K562 (cell line): ENCODE results near the gene MARCHF9. TPM values are rescaled to one million over a fixed set of nuclear protein-coding genes. Genes with fewer than 3 reads are reported as not detected.

Source experiments
- CREM ChIP-seq: IDR thresholded peaks from 2 replicates; pipeline ENCODE4 v1.6.1; 2014; ENCODE audit warnings: antibody characterized with exemption, low read depth
- E2F8 ChIP-seq: fragments of 450-650 bp; IDR thresholded peaks from 2 replicates; pipeline ENCODE4 v1.7.1; 2018; ENCODE audit warnings: mild to moderate bottlenecking, low read depth; ENCODE audit not compliant: partially characterized antibody
- ESRRA ChIP-seq: fragments of 450-650 bp; IDR thresholded peaks from 2 replicates; pipeline ENCODE4 v1.6.1; 2014; ENCODE audit warnings: low read depth, mild to moderate bottlenecking, moderate library complexity, borderline replicate concordance
- FOXA3 ChIP-seq, 2 experiments: fragments of 450-650 bp in 1 of 2; sonication (generic) in 1 of 2; formaldehyde crosslinking; IDR thresholded peaks in 1 of 2; conservative IDR thresholded peaks in 1 of 2; 2 replicates each; pipeline versions ENCODE4 v1.4.0 to v1.8.0; 2020 to 2022; ENCODE audit warnings: mild to moderate bottlenecking in 2 of 2, missing genetic modification reagents in 1 of 2
- FOXP4 ChIP-seq: sonication (generic); formaldehyde crosslinking; IDR thresholded peaks from 2 replicates; pipeline ENCODE4 v1.8.0; 2022; ENCODE audit warnings: mild to moderate bottlenecking, missing genetic modification reagents, borderline replicate concordance
- HBP1 ChIP-seq: fragments of 450-650 bp; formaldehyde crosslinking; IDR thresholded peaks from 2 replicates; pipeline ENCODE4 v1.4.0; 2022; ENCODE audit warnings: missing genetic modification characterization
- LCOR ChIP-seq: sonication (generic); formaldehyde crosslinking; IDR thresholded peaks from 2 replicates; pipeline ENCODE4 v1.8.0; 2022; ENCODE audit warnings: mild to moderate bottlenecking, missing genetic modification reagents
- NBN ChIP-seq: fragments of 450-650 bp; IDR thresholded peaks from 2 replicates; pipeline ENCODE4 v1.6.1; 2016; ENCODE audit warnings: low read depth, mild to moderate bottlenecking
- NKRF ChIP-seq: fragments of 450-650 bp; IDR thresholded peaks from 2 replicates; pipeline ENCODE4 v1.6.1; 2016; ENCODE audit warnings: borderline replicate concordance
- NR2F6 ChIP-seq: fragments of 450-650 bp; formaldehyde crosslinking; IDR thresholded peaks from 2 replicates; pipeline ENCODE4 v1.4.0; 2020; ENCODE audit warnings: mild to moderate bottlenecking
- ZBTB12 ChIP-seq: fragments of 250-450 bp; sonication (Bioruptor Pico); IDR thresholded peaks from 2 replicates; pipeline ENCODE4 v1.4.0; 2020
- ZHX1 ChIP-seq: fragments of 150-350 bp; conservative IDR thresholded peaks from 2 replicates; pipeline ENCODE4 v1.6.1; 2014; ENCODE audit warnings: low read length
- ZNF133 ChIP-seq: fragments of 250-450 bp; sonication (Bioruptor Pico); IDR thresholded peaks from 2 replicates; pipeline ENCODE4 v1.4.0; 2020; ENCODE audit warnings: mild to moderate bottlenecking
- polyA plus RNA-seq, 8 experiments: library from polyadenylated mRNA; depleted of rRNA in 4 of 8; stranded (reverse) in 5 of 8; unstranded in 3 of 8; fragments of >200 nt; fragmentation: Nextera tagmentation in 2 of 8; fragmentation: Illumina TruSeq in 1 of 8; extraction: Ambion mirVana in 2 of 8; extraction: Trizol in 1 of 8; gene quantifications; 2 replicates each; pipeline versions ENCODE4 v1.2.1 to v1.2.3, GENCODE V29; 2011 to 2014; ENCODE audit warnings: inconsistent platforms in 1 of 8, missing spikeins in 1 of 8
- total RNA-seq, 7 experiments: library from RNA; depleted of rRNA in 6 of 7; stranded (reverse); fragments of >200 nt in 6 of 7; fragmentation: Illumina TruSeq in 2 of 7; extraction: Trizol in 2 of 7; gene quantifications; 2 replicates each; pipeline versions ENCODE4 v1.2.1 to v1.2.3, GENCODE V29; 2011 to 2021; ENCODE audit warnings: low replicate concordance in 1 of 7

MARCHF9 gene
- total and polyA plus RNA-seq, 9 of the 15 experiments (the other 6 are each of a cell fraction or from before 2014, with no cell fraction given) = 0.80 to 12.4 (median 6.2) TPM

GRCh38 chr12:57771873-57772428 lies 17.0 kb downstream of the MARCHF9 start, which contains the start of gene METTL1 (continued):
- TF ChIP-seq ZBTB12 (peak; percentile 96), NKRF (peak; percentile 100), ZHX1 (no peak; the same call in 1 of the 2 replicates), ESRRA (peak; percentile 30; the same call in 1 of the 2 replicates), E2F8 (peak; percentile 77), FOXA3 (CRISPR knock-in tag; conservative IDR thresholded peaks at IDR 0.05 in 1 of 2, IDR thresholded peaks at IDR 0.05 in 1 of 2) (peak in 1 of 2 experiments; percentile 79; a peak in 2 of 4 replicates), ZNF133 (no peak), NR2F6 (no peak), NBN (peak; percentile 97), HBP1 (CRISPR knock-in tag) (0 out of 2 replicates have a peak, but pooled peaks have one; percentile 55), FOXP4 (CRISPR knock-in tag) (no peak), CREM (peak; percentile 98), LCOR (CRISPR knock-in tag) (peak; percentile 97)
